HG03108 (cell line): ENCODE measurements around the gene SLC34A3.

Experiments used
- ATAC-seq: cut with Tn5 transposase; IDR thresholded peaks from one replicate; pipeline ENCODE4 v1.9.1; 2021; ENCODE audit warnings: moderate library complexity; ENCODE audit not compliant: unreplicated experiment

SLC34A3 gene

GRCh38 chr9:137195525-137196220, 35.0 kb upstream of the SLC34A3 start:
- no peak for ATAC-seq

GRCh38 chr9:137198051-137198901, 32.4 kb upstream of the SLC34A3 start:
- no peak for ATAC-seq

GRCh38 chr9:137198902-137199283, 31.8 kb upstream of the SLC34A3 start:
- ATAC-seq: no peak

- ATAC-seq: no peak
Observed at GRCh38 chr9:137199411-137200121, 31.1 kb upstream of the SLC34A3 start.

- peak; percentile 83 for ATAC-seq
Observed at GRCh38 chr9:137200311-137201204, 30.1 kb upstream of the SLC34A3 start, which contains the start of gene TPRN. TSS of gene TPRN (minus strand) at chr9:137200741. CDS start at chr9:137200711, 30 bp downstream.

- no peak for ATAC-seq
Observed at GRCh38 chr9:137201205-137201868, 29.4 kb upstream of the SLC34A3 start.

- ATAC-seq: no peak
Observed at GRCh38 chr9:137202966-137203365, 27.7 kb upstream of the SLC34A3 start.

GRCh38 chr9:137204731-137205125, 26.0 kb upstream of the SLC34A3 start:
- ATAC-seq: no peak

GRCh38 chr9:137205126-137206069, 25.3 kb upstream of the SLC34A3 start, which contains the start of the genes NDOR1 and TMEM203:
TSS of gene NDOR1 (plus strand) at chr9:137205700. CDS start at chr9:137205778, 78 bp downstream.
TSS of gene TMEM203 (minus strand) at chr9:137205648. CDS start at chr9:137205414, 234 bp downstream.
- ATAC-seq: peak; percentile 41

- ATAC-seq: no peak
Observed at GRCh38 chr9:137206602-137207001, 24.1 kb upstream of the SLC34A3 start.

- no peak for ATAC-seq
Observed at GRCh38 chr9:137211532-137211931, 19.2 kb upstream of the SLC34A3 start.

GRCh38 chr9:137212520-137212919, 18.2 kb upstream of the SLC34A3 start:
- ATAC-seq: no peak

- no peak for ATAC-seq
Observed at GRCh38 chr9:137213160-137214060, 17.3 kb upstream of the SLC34A3 start.

GRCh38 chr9:137214620-137215019, 16.1 kb upstream of the SLC34A3 start:
- no peak for ATAC-seq

- ATAC-seq: no peak
Observed at GRCh38 chr9:137215196-137215986, 15.3 kb upstream of the SLC34A3 start.

- ATAC-seq: no peak
Observed at GRCh38 chr9:137216188-137216965, 14.3 kb upstream of the SLC34A3 start.
